GM12875 (cell line): ENCODE data around the gene TMEM202.

Experiments
- H3K4me3 ChIP-seq: one replicate; pipeline ENCODE4 v1.5.1; 2011; ENCODE audit warnings: low read depth, low read length, control low read depth
- TF ChIP-seq, protein P1 (sequence below): IDR thresholded peaks from 2 replicates; pipeline ENCODE4 v1.5.1; 2011; ENCODE audit warnings: low read depth, mild to moderate bottlenecking, control low read depth, inconsistent platforms, low read length, moderate library complexity, borderline replicate concordance; ENCODE audit not compliant: insufficient read depth

Gene TMEM202

GRCh38 chr15:72450805-72451204 lies 52.7 kb downstream of the TMEM202 start:
- TF ChIP-seq, protein P1, sequence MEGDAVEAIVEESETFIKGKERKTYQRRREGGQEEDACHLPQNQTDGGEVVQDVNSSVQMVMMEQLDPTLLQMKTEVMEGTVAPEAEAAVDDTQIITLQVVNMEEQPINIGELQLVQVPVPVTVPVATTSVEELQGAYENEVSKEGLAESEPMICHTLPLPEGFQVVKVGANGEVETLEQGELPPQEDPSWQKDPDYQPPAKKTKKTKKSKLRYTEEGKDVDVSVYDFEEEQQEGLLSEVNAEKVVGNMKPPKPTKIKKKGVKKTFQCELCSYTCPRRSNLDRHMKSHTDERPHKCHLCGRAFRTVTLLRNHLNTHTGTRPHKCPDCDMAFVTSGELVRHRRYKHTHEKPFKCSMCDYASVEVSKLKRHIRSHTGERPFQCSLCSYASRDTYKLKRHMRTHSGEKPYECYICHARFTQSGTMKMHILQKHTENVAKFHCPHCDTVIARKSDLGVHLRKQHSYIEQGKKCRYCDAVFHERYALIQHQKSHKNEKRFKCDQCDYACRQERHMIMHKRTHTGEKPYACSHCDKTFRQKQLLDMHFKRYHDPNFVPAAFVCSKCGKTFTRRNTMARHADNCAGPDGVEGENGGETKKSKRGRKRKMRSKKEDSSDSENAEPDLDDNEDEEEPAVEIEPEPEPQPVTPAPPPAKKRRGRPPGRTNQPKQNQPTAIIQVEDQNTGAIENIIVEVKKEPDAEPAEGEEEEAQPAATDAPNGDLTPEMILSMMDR, result no peak

GRCh38 chr15:72451224-72451623 lies 53.1 kb downstream of the TMEM202 start:
- H3K4me3 ChIP-seq, result no peak overlapping the region
- TF ChIP-seq, protein P1, result no peak

More at GRCh38 chr15:72450805-72451204, 52.7 kb downstream of the TMEM202 start:
- no peak overlapping the region for H3K4me3 ChIP-seq

DNA sequence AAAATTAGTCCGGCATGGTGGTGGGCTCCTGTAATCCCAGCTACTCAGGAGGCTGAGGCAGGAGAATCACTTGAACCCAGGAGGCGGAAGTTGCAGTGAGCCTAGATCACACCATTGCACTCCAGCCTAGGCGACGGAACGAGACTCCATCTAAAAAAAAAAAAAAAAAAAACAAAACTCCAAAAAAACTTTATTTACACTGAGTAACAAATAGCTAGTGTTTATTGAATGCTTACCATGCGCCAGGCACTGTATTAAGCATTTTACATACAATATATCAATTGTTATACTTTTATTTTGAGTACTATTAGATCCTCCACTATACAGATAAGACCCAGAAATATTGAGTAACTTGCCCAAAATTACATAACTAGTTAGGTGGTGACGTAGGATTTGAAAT lies 58.6 kb downstream of the TMEM202 start:
- no peak overlapping the region for H3K4me3 ChIP-seq
- TF ChIP-seq, protein P1, result no peak
